Ascending aorta (tissue), 2 donors: ENCODE measurements around the gene EHBP1. TPM values are rescaled to one million over a fixed set of nuclear protein-coding genes. Genes with fewer than 3 reads are reported as not detected.

Experiments
- DNase-seq, 2 donors: peaks; one replicate each; pipeline ENCODE4 v3.0.0-alpha.2; 2019; ENCODE audit warnings: low spot score in 2 of 2
- H3K27ac ChIP-seq, 2 donors: fragments of 200-600 bp; sonication (generic); one replicate each; pipeline ENCODE4 v1.5.1; 2016 to 2017; ENCODE audit warnings: mild to moderate bottlenecking in 1 of 2
- H3K27me3 ChIP-seq: fragments of 200-600 bp; sonication (generic); one replicate; pipeline ENCODE4 v1.5.1; 2017
- H3K36me3 ChIP-seq, 2 donors: fragments of 200-600 bp; sonication (generic); one replicate each; pipeline ENCODE4 v1.5.1; 2016
- H3K4me1 ChIP-seq, 2 donors: fragments of 200-600 bp; sonication (generic); one replicate each; pipeline ENCODE4 v1.5.1; 2016 to 2017; ENCODE audit warnings: mild to moderate bottlenecking in 1 of 2
- H3K4me3 ChIP-seq, 2 donors: fragments of 200-600 bp; sonication (generic); one replicate each; pipeline ENCODE4 v1.5.1; 2016 to 2017; ENCODE audit warnings: mild to moderate bottlenecking in 1 of 2
- H3K9me3 ChIP-seq, 2 donors: fragments of 200-600 bp; sonication (generic); one replicate each; pipeline ENCODE4 v1.5.1; 2016
- intact Hi-C: fragments of 100-400 bp; cut with DNase I; formaldehyde crosslinking; loops from one replicate; pipeline ENCODE4 v1.15.1; 2023
- total RNA-seq: library from RNA; depleted of rRNA; stranded (reverse); fragments of >200 nt; gene quantifications from one replicate; pipeline ENCODE4 v1.1.0, GENCODE V29; 2016
- TF ChIP-seq, protein P1 (sequence below), 3 experiments: fragments of 200-600 bp in 2 of 3; fragments of 450-650 bp in 1 of 3; sonication (generic) in 2 of 3; IDR thresholded peaks; one replicate each; pipeline ENCODE4 v1.5.1; 2016 to 2019; ENCODE audit warnings: antibody characterized with exemption in 3 of 3, mild to moderate bottlenecking in 1 of 3, moderate library complexity in 1 of 3

Gene EHBP1
- total RNA-seq, 1 donor from 2014 or later: 19.9 TPM

DNA sequence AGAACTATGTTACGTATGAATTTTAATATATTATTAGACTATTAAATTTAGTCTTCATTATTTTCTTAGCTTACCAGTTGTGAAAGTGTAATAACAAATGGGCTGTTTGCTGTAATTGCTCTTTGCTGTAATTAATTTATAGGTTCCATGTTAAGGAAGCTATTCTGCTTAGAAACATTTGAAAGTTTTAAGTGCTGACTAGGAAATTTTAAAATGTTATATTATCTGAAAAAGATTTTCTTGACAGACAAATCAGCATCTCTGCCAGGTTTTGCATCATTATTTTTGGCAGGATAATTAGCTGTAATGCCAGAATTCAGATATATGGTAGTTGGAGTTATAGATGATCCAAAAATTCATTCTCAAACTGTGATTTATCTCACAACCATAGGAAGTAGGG, 387.3 kb downstream of the EHBP1 start:
- H3K9me3 ChIP-seq: no peaks in the 10 kb centered on the region

DNA sequence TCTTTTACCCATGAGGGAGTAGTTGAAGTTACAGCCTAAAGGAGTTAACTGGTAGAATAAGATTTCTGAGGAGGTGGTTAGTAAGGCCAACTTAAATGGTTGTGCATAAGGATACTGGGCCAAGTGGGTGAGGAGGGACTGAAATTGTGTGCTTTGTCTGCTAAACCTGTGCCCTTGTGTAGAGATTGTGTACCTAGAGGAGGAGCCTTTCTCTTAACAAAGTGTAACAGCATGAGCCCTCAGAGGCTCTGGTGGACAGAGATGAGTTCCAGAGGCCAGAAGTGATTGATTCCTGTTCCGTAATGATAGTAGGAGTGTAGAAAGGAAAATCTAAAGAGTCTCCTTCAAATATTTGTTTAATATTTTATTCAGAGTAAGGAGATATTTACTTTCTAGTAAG, 388.0 kb downstream of the EHBP1 start:
- Histone ChIP-seq H3K4me3 (no peak overlapping the region), H3K36me3 (no peaks in the 10 kb centered on the region), H3K27me3 (no peaks in the 10 kb centered on the region), H3K27ac (no peak overlapping the region), H3K9me3 (no peaks in the 10 kb centered on the region), H3K4me1 (no peaks in the 10 kb centered on the region)
- TF ChIP-seq, protein P1, sequence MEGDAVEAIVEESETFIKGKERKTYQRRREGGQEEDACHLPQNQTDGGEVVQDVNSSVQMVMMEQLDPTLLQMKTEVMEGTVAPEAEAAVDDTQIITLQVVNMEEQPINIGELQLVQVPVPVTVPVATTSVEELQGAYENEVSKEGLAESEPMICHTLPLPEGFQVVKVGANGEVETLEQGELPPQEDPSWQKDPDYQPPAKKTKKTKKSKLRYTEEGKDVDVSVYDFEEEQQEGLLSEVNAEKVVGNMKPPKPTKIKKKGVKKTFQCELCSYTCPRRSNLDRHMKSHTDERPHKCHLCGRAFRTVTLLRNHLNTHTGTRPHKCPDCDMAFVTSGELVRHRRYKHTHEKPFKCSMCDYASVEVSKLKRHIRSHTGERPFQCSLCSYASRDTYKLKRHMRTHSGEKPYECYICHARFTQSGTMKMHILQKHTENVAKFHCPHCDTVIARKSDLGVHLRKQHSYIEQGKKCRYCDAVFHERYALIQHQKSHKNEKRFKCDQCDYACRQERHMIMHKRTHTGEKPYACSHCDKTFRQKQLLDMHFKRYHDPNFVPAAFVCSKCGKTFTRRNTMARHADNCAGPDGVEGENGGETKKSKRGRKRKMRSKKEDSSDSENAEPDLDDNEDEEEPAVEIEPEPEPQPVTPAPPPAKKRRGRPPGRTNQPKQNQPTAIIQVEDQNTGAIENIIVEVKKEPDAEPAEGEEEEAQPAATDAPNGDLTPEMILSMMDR (IDR thresholded peaks at IDR 0.05): no peak
- DNase-seq: no peak
- intact Hi-C loops: no loop called here

More for the DNA sequence above, 387.3 kb downstream of the EHBP1 start:
- H3K4me1 ChIP-seq: no peaks in the 10 kb centered on the region
- no peak for DNase-seq
- H3K27ac ChIP-seq: no peak overlapping the region
- H3K36me3 ChIP-seq: no peaks in the 10 kb centered on the region
- no peak overlapping the region for H3K4me3 ChIP-seq
- no peaks in the 10 kb centered on the region for H3K27me3 ChIP-seq
- TF ChIP-seq, protein P1 (IDR thresholded peaks at IDR 0.05): no peak
- intact Hi-C loops: no loop called here

Other genes starting within 250 kb of the EHBP1 start
- not detected for gene TMEM17, start 199.5 kb upstream of the EHBP1 start, total RNA-seq